WERI-Rb-1 (cell line): Measurements from ENCODE around the gene KNDC1.

ENCODE experiments used
- DNase-seq: peaks from one replicate; pipeline ENCODE4 v3.0.0-alpha.2; 2020
- H3K27ac ChIP-seq: fragments of 250-450 bp; sonication (Bioruptor Pico); 2 replicates; pipeline ENCODE4 v1.5.1; 2020; ENCODE audit warnings: mild to moderate bottlenecking, moderate library complexity
- H3K27me3 ChIP-seq: fragments of 250-450 bp; sonication (Bioruptor Pico); 2 replicates; pipeline ENCODE4 v1.5.1; 2021; ENCODE audit warnings: mild to moderate bottlenecking, low read depth, moderate library complexity; ENCODE audit not compliant: insufficient read depth, severe bottlenecking
- H3K36me3 ChIP-seq: fragments of 250-450 bp; sonication (Bioruptor Pico); 2 replicates; pipeline ENCODE4 v1.5.1; 2020; ENCODE audit warnings: mild to moderate bottlenecking, moderate library complexity
- H3K4me3 ChIP-seq: 2 replicates; pipeline ENCODE4 v1.5.1; 2011; ENCODE audit warnings: low read depth, mild to moderate bottlenecking, control low read depth, low read length
- H3K9me3 ChIP-seq: fragments of 250-450 bp; sonication (Bioruptor Pico); 2 replicates; pipeline ENCODE4 v1.5.1; 2021; ENCODE audit warnings: mild to moderate bottlenecking, moderate library complexity; ENCODE audit not compliant: severe bottlenecking
- CTCF ChIP-seq: IDR thresholded peaks from 2 replicates; pipeline ENCODE4 v1.5.1; 2011; ENCODE audit warnings: low read depth, mild to moderate bottlenecking, control low read depth, inconsistent platforms, low read length

The KNDC1 gene

DNA sequence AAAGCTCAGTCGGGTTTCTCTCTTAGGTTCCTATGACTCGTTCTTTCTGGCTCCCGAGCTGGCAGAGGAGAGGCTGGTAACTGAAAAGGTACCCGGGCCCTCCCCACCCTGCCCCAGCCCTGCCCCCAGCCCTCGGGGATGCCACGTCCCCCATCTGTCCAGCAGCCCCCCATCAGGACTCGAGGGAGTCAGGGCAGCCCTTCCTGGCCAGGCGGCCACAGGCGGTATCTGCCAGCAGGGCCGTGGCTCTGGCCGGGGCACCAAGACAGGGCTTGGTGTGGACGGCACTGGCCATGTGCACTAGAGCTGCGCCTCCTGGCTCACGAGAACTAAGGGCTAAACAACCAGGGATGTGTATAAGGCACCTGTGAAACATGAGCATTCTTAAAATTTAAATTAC lies 29.7 kb downstream of the KNDC1 start:
- no peaks in the 10 kb centered on the region for H3K27me3 ChIP-seq
- TF ChIP-seq CTCF: no peak
- DNase-seq: no peak
- H3K4me3 ChIP-seq: no peak overlapping the region
- H3K36me3 ChIP-seq: no peaks in the 10 kb centered on the region
- peaks cover 9% of the 10 kb centered on the region for H3K9me3 ChIP-seq
- no peak overlapping the region for H3K27ac ChIP-seq

- Histone ChIP-seq H3K36me3 (no peaks in the 10 kb centered on the region), H3K9me3 (peaks cover 9% of the 10 kb centered on the region), H3K27me3 (no peaks in the 10 kb centered on the region), H3K27ac (no peak overlapping the region), H3K4me3 (no peak overlapping the region)
- TF ChIP-seq CTCF: no peak
- DNase-seq: no peak
Observed at GRCh38 chr10:133190225-133190624, 30.2 kb downstream of the KNDC1 start.

DNA sequence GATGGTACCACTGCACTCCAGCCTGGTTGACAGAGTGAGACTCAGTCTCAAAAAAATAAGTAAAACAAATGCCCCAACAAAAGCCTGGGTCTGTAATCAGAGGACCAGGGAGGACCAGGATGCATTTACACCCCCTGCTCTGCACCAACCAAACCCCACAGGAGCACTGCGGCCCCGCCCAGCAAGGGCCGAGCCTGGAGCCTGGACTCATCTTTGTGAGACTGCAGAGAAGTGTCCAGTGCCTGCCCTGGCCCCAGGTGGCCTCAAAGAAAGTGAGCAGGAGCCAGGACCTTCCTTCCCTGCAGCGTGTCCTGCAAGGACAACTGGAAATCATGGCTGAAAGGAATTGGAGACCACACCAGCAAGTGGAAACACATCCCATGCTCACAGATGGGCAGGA lies 31.6 kb downstream of the KNDC1 start:
- peaks cover 9% of the 10 kb centered on the region for H3K9me3 ChIP-seq
- no peak overlapping the region for H3K4me3 ChIP-seq
- no peaks in the 10 kb centered on the region for H3K27me3 ChIP-seq
- TF ChIP-seq CTCF: no peak
- DNase-seq: no peak
- no peaks in the 10 kb centered on the region for H3K36me3 ChIP-seq
- no peak overlapping the region for H3K27ac ChIP-seq

- Histone ChIP-seq H3K27ac (no peak overlapping the region), H3K9me3 (peaks cover 9% of the 10 kb centered on the region), H3K4me3 (no peak overlapping the region), H3K36me3 (no peaks in the 10 kb centered on the region), H3K27me3 (no peaks in the 10 kb centered on the region)
- no peak for TF ChIP-seq CTCF
- no peak for DNase-seq
Observed at GRCh38 chr10:133194151-133194550, 34.1 kb downstream of the KNDC1 start.

DNA sequence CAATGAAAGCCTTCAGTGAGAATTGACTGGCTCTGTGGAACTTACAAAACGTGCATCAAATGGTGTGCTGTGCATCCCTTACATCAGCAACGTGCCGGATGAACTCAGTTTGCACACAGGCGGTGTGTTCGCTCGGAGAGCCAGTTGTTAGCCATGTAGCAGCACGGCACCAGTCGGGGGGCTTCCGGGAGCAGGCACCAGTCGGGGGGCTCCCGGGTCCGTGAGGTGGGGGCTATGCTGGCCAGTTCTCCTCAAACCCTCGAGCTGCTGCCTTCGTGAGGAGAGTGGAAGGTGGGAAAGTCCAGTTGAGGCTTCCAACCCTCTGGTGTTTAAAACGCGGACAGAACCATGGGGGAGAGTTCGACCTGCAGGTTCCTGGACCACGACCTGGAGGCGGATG lies 35.1 kb downstream of the KNDC1 start:
- TF ChIP-seq CTCF: no peak
- Histone ChIP-seq H3K36me3 (no peaks in the 10 kb centered on the region), H3K27ac (no peak overlapping the region), H3K9me3 (peaks cover 9% of the 10 kb centered on the region), H3K27me3 (no peaks in the 10 kb centered on the region), H3K4me3 (no peak overlapping the region)
- no peak for DNase-seq

DNA sequence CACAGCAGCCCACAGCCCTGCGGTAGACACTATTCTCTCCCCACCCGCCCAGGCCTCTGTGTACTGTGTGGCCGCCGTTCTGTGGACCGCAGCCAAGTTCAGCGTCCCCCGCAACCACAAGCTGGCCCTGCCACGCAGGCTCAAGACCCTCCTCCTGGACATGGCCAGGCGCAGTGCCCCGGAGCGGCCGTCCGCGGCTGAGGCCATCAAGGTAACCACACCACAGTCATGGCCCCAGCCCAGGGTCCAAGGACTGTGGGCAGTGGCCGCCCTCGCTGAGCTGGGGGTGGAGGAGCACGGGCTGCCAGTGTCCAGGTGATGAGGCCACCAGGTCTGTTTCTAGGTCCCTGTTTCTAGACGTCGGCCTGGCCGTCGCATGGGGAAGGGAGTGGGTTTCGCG lies 35.6 kb downstream of the KNDC1 start:
- Histone ChIP-seq H3K27me3 (no peaks in the 10 kb centered on the region), H3K36me3 (no peaks in the 10 kb centered on the region), H3K9me3 (peaks cover 9% of the 10 kb centered on the region), H3K27ac (no peak overlapping the region), H3K4me3 (no peak overlapping the region)
- no peak for DNase-seq
- no peak for TF ChIP-seq CTCF
